Hematopoietic multipotent progenitor cell treated with erythropoietin and hydrocortisone succinate and interleukin-3 and kit ligand, for 15 days (in vitro differentiated cells): ENCODE results near the gene LSS.

Source experiments
- DNase-seq: peaks from one replicate; pipeline ENCODE4 v3.0.0-alpha.2; 2015; ENCODE audit warnings: low spot score

Gene LSS

DNA sequence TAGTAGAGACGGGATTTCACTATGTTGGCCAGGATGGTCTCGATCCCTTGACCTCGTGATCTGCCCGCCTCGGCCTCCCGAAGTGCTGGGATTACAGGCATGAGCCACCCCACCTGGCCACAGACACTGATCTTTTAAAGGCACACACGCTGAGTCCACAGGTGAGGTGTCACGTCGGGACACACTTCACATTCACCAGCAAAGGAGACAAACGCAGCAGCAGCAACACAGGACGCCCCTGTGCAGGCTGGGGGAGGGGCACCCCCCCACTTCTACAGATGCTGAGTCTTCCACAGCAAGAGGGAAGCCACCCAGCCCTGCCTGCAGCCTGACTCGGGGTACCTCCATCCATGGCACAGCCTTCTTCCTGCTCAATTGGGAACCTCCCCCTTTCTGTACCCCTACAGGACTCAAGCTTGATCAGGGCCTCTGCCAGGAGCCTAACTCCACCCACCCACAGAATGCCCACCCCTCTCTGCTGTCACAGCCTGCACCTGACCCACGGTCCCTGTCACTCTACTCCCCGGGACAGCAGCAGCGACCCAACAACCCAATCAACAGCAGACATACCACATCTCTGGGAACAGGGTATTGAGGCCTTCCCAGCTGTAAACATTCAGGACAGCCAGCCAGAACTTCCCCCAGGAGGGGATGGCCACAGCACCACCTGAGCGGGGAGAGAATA, 9.5 kb downstream of the LSS start:
- DNase-seq: no peak

DNA sequence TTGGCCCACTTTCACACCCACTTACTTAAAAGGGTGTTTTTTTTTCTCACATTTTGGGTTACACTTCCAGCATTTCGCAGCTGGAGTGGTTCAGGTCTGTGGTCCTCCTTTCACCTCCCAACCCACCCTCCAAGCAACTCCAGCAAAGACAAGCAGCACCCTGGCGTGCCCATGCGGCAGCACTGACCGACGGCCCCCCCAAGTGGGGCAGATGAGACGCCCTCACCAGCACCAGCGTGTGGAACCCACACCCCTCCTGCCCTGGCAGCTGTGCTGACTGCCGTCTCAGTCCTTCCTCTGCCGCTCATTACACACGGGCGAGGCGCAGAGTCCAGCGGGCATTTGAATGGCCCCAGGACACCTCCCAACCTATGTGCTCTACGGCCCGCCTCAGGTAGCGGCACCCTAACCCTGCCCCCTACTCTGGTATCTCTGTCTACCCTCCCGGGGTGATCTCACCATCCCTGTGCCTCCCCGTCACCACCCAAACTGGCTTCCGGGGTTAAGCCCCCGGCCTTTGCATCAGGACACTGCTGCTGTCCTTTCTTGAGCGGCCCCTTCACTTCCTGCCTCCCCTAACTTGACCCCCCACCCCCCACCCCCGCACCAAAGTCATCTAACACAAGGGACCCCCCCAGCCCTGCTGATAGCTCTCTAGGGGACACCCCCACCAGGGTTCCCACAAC, 10.9 kb downstream of the LSS start:
- DNase-seq: no peak

DNA sequence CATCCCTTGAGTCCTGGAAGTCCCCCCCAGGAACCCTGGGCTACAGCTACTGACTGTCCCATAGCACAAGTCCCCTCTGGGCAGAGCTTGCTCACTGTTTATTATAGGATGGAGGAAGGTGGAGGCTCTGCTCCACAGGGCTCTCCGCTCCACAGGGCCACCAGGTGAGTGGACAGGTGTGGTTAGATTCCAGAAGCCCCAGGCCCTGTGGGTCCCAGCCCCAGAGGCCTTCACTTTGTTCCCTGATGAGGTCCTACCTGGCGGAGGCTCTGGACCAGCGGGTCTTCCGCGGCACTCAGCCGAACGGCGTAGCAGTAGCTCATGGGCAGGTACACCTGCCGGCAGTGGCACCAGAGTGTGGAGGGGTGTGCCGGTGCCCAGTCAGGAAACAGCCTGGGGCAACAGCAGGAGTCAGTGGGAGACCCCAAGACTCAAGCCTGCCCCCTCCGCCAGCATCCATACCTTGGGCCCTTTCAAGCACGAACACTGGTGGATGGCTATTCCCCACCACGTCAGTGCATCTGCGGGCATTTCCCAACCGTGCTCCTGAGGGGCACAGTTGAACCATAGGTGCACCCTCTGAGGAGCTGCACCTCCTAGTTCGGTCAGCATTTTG, 12.3 kb downstream of the LSS start:
- DNase-seq: no peak

GRCh38 chr21:46215436-46216131, 13.0 kb downstream of the LSS start:
- DNase-seq: no peak

DNA sequence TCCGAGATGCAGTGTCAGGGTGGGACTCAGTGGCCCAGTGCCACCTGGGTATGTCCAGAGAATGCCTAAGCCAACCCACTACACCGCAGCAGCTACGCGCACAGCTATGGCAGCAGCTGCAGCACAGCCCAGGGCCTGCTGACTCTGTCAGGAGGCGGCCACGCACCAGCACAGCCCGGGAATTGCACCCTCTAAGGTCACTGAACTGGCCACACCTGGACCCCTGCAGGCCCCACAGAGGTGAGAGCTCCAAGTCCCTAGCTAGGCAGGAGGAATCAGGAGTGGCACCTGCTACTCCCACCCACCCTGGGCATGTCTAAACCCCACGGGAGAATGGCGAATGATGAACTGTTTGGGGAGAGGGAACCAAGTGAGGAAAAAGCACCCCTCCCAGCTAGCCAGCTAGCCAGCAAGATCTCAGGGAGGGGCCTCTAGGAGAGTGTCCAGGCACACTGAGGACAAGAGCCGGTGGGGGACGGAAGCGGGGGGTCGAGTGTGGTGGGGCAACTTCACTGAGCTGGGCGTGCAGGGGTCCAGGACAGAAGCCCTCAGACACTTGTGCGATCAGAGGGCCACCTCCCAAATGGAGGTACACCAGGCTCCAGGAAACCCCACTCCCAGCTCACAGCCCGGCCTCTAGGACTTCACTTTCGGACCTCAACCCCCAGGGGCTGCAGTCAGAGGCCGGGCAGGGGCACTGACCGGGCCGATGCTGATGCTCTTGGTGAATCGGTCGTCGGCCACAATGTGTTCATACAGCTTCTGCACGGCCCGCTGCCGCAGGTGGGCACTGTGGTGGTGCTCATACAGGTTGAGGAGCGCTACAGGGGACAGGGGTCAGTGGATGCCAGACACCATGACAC, 13.9 kb downstream of the LSS start:
- DNase-seq: no peak

DNA sequence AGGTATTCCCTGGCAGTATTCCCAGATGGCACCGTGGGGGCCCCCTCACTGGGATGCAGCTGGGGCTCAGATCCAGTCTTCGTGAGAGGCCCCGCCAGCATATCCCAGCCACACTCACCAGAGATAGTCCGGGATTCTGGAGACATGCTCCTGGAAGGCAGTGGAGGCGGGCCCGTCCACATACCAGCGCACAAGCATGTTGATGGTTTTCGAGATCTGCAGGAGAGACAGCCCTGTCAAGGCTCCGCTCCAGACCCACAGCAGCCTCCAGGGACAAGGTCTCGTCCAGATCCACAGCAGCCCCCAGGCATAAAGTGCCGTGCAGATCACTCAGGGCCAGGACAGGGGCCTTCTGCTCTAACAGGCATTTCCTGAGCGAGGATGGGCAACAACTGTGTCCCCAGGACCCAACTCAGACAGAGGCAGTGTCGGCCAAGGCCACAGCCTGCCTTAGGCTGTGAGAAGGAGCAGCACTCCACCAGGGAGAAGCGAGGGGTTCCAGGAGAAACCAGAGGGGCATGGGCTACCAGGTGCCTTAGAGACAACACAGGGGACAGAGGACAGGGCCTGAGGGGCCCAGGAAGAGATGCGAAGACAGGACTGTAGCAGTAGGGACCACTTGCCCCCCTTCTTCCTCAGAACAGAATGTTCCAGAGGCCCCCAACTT, 14.8 kb downstream of the LSS start:
- DNase-seq: no peak

DNA sequence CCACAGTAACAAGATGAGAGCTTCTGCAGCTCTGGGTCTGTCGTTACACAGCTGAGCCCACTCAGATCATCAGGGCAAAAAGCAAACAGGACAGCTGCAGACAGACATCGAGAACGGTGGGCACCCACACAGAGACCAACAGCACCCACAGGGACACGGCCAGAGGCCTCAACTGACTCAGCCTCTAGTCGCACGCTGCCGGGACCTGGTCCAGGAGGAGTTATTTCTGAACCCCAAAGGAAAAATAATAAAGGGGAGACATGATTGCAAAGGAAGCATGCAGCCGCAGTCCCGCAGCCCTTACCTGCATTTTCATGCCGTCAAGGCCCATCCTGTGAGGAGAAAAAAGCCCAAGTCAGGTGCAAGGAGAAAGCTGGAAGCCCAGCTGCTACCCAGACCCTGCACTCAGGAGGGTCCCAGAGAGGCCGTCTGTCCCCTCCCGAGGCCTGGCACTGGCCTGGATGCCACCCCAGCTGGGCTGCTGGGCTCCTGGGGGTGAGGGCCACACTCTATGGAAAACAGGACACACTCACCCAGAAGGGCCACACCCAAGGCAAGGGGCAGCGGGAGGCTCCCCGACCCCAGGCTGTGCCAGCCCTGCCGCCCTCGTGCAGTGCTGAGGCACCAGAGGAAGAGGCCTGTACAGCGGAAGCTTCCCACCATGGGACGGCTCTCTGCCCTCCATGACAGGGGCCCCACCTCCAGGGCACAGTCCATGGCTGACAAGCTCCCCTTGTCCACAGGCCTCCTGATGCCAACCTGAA, 15.7 kb downstream of the LSS start:
- no peak for DNase-seq

- DNase-seq: peak; percentile 20
Measured at GRCh38 chr21:46211786-46212720, 16.5 kb downstream of the LSS start.

DNA sequence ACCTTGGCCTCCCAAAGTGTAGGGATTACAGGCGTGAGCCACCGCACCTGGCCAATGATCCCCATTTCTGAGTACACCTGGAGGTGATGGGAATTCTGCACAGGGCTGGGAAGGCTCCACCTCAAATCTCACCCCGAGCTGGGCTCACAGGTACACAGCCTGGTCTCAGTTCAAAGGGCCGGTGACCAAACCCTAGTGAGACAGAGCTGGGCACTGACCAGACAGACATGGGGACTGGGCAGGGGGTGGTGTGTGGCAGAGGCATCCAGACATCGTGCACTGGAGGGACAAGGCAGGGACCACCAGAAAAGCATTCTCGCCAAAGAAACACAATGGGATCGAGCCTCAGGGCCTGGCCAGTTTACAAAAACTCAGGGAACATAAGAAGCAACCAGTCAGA, 17.2 kb downstream of the LSS start:
- no peak for DNase-seq

DNA sequence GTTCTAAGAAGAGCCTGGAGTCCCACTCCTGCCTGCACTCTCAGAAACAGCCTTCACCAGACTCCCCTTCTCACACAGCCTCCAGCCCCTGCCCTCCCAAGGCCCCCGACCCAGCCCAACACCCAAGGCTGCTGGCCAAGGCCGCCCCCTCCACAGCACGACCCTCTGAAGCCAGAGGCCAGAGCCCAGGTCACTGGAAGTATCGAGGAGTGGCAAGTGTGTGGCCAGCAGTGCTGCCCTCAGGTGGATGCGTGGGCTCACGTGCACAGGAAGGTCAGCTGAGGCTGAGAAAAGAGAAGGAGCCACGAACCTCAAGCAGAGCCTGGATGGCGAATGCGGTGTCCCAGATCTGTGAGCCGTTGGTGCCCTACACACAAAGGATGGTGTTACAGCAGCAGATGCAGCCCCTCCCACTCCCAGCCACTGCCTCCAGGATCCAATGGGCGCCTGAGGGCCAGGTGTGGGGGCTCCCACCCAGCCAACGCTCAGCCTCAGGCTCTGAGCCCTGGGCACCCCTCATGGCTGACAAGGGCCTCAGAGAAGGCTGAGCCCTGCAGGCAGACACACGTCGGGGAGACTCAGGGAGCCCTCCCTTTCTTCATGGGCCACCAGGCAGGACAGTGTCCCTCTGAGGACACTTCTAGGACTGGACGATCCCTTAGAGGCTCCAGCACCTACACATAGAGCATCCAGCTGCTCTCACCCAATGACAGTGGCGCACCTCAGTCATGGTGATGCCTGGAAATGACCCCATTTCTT, 18.0 kb downstream of the LSS start:
- no peak for DNase-seq

- no peak for DNase-seq
Measured at GRCh38 chr21:46208761-46209721, 19.5 kb downstream of the LSS start.

- no peak for DNase-seq
Measured at GRCh38 chr21:46207920-46208591, 20.5 kb downstream of the LSS start.

DNA sequence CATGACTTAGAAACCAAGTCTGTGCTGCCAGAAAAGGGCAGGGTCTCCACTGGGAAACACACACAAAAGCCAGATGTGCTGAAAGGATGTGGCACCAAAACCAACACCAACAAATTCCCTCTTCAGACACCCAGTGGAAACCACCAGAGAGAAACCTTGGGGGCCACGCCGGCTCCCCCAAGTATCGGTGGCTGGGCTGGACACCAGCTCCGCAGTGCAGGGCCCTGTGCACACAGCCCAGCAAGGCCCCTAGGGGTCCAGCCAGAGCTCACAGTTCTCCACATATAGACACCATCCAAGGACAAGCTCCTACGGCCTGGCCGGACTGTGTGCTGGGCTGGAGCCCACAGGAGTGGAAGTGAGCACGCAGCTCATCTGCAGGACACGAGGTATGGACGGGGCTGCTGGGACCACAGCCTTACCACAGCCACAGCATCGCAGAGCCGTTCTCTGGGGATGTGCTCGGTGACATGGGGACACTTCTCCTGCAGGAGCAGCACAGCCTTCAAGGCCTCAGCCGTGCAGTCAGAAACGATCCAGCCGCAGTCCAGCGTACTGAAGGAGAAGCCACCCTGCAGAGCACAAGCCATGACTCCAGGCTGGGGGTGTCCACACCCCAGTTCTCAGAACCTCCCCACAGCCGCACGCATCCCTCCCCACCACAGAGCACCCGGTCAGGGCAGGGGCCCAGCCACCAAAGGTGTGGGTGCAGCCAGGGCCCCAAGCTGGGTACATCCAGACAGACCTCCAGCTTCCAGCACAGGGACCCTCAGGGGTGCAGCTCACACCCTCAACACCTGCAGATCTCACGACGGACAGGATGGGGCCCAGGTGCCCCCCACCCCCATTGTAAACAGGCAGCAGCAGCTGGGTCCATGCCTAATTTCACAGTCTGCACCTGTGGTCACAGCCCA, 21.3 kb downstream of the LSS start:
- no peak for DNase-seq

DNA sequence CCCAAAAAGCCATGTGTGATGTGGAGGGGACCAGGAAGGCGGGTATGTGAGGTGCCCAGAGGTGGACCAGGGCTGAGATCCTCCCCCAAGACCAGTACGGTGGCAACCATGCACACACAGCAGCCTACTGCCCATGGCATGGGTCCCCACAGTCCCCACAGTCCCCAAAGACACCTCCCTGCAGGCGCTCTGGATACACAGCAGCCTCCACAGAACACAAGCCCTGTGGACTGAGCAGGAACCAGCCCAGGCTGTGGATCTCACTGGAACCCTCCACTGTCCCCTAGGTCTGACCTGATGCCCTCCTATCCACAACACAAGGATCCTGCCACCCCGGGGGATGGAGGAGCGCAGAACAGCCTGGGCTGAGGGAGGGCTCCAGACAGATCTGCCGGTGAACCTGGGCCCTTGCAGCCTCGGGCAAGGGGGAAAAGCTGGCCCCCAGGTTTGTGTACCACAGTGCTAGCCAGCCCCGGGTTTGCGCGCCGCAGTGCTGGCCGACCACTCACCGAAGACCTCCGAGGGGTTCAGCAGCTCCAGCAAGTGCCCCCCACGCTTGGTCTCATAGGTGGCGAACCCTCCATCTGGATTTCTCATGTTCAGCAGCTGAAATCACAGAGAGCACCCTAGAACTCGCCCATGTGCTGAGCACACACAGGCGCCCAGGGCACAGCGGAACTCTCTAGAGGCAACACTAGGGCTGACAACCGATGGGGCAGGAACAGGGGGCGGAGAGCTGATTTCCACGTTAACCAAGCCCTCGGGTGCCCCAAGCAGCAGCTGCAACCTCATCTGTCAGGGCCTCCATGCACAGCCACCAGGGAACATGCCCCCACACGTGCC, 22.2 kb downstream of the LSS start:
- DNase-seq: no peak

GRCh38 chr21:46205766-46206162, 22.8 kb downstream of the LSS start:
- no peak for DNase-seq
